Lower lobe of right lung (tissue), 2 donors: ENCODE data around the gene SLC3A2. TPM values are rescaled to one million over a fixed set of nuclear protein-coding genes. Genes with fewer than 3 reads are reported as not detected.
"Not testable (repeated sequence)": the region's sequence is repeated elsewhere in the genome, so short reads cannot be mapped to it uniquely, and the experiment has no call there.

Source experiments
- ATAC-seq, 2 donors: fragments of 200-7000 bp; cut with Tn5 transposase; one replicate each; pipeline ENCODE4 v1.9.1; 2020 to 2022; ENCODE audit warnings: mild to moderate bottlenecking in 2 of 2, moderate library complexity in 2 of 2
- DNase-seq: peaks from one replicate; pipeline ENCODE4 v3.0.0-alpha.2; 2020
- H3K27ac ChIP-seq: fragments of 200-600 bp; one replicate; pipeline ENCODE4 v1.8.0; 2022
- H3K27me3 ChIP-seq: fragments of 200-600 bp; one replicate; pipeline ENCODE4 v1.8.0; 2022; ENCODE audit warnings: low read depth
- H3K36me3 ChIP-seq: fragments of 200-600 bp; one replicate; pipeline ENCODE4 v1.8.0; 2022; ENCODE audit warnings: mild to moderate bottlenecking
- H3K4me1 ChIP-seq: fragments of 200-600 bp; one replicate; pipeline ENCODE4 v1.8.0; 2022
- H3K4me3 ChIP-seq: fragments of 200-600 bp; one replicate; pipeline ENCODE4 v1.8.0; 2022; ENCODE audit warnings: mild to moderate bottlenecking
- H3K9me3 ChIP-seq: fragments of 200-600 bp; one replicate; pipeline ENCODE4 v1.8.0; 2022
- CTCF ChIP-seq: fragments of 200-600 bp; IDR thresholded peaks from one replicate; pipeline ENCODE4 v1.8.0; 2022; ENCODE audit warnings: antibody characterized with exemption, mild to moderate bottlenecking
- intact Hi-C: fragments of 100-400 bp; cut with DNase I; formaldehyde crosslinking; loops from one replicate; pipeline ENCODE4 v1.11.0; 2022
- total RNA-seq: library from RNA; stranded (reverse); fragmentation: NEBNext Ultra II Directional; extraction: Animal tissue kit (Norgen Biotek cat#: 25700); gene quantifications from one replicate; pipeline ENCODE4 v1.2.1, GENCODE V29; 2021
- donor health status: DM: no; HTN: yes; CAD: no; lungs with severe emphysema.

Gene SLC3A2
- total RNA-seq, 1 donor from 2014 or later, result 214 TPM

DNA sequence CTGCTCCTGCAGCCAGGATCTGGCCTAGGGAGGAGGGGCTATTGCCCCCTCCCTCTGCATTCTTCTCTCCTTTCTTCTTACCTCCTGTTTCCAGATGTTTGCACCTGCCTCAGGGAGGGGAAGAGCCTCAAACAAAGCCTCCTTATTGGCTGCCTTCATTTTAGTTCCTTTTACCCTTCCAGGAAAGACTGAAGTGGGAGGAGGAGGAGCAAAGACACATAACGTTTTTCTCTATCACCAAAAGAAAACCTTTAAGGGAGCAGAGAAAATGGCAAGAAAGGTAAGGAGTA, 53.7 kb downstream of the SLC3A2 start:
- intact Hi-C loops, result no loop called here

GRCh38 chr11:62937528-62937927, 56.8 kb downstream of the SLC3A2 start:
- H3K9me3 ChIP-seq, H3K27me3 ChIP-seq, H3K27ac ChIP-seq, intact Hi-C loops, ATAC-seq, DNase-seq, H3K4me1 ChIP-seq, H3K4me3 ChIP-seq, H3K36me3 ChIP-seq: not testable (repeated sequence)

More for the DNA sequence above, 53.7 kb downstream of the SLC3A2 start:
- no peak overlapping the region for H3K27ac ChIP-seq
- no peak overlapping the region for H3K4me3 ChIP-seq
- H3K4me1 ChIP-seq, result no peaks in the 10 kb centered on the region
- no peaks in the 10 kb centered on the region for H3K27me3 ChIP-seq
- H3K36me3 ChIP-seq, result no peaks in the 10 kb centered on the region
- no peak for TF ChIP-seq CTCF
- DNase-seq, result no peak
- no peak for ATAC-seq
- no peaks in the 10 kb centered on the region for H3K9me3 ChIP-seq

Other genes starting within 250 kb of the SLC3A2 start
- 228 TPM for gene GANAB, start 234.3 kb upstream of the SLC3A2 start, total RNA-seq
- 18.6 TPM for gene INTS5, start 227.6 kb upstream of the SLC3A2 start, total RNA-seq
- gene C11orf98, start 215.7 kb upstream of the SLC3A2 start, total RNA-seq, result 37.1 TPM
- 12.1 TPM for gene CSKMT, start 215.6 kb upstream of the SLC3A2 start, total RNA-seq
- 6.1 TPM for gene UQCC3, start 209.2 kb upstream of the SLC3A2 start, total RNA-seq
- gene LBHD1, start 208.6 kb upstream of the SLC3A2 start, total RNA-seq, result 11.1 TPM
- 116 TPM for gene UBXN1, start 201.8 kb upstream of the SLC3A2 start, total RNA-seq
- 3.4 TPM for gene LRRN4CL, start 191.4 kb upstream of the SLC3A2 start, total RNA-seq
- 87.0 TPM for gene BSCL2, start 173.5 kb upstream of the SLC3A2 start, total RNA-seq
- gene GNG3, start 173.2 kb upstream of the SLC3A2 start, total RNA-seq, result not detected
- gene HNRNPUL2, start 153.4 kb upstream of the SLC3A2 start, total RNA-seq, result 46.1 TPM
- 24.3 TPM for gene TTC9C, start 152.4 kb upstream of the SLC3A2 start, total RNA-seq
- 11.6 TPM for gene ZBTB3, start 126.7 kb upstream of the SLC3A2 start, total RNA-seq
- 57.5 TPM for gene POLR2G, start 119.3 kb upstream of the SLC3A2 start, total RNA-seq
- gene TAF6L, start 109.5 kb upstream of the SLC3A2 start, total RNA-seq, result 23.6 TPM
- 54.6 TPM for gene TMEM179B, start 93.5 kb upstream of the SLC3A2 start, total RNA-seq
- gene TMEM223, start 88.9 kb upstream of the SLC3A2 start, total RNA-seq, result 17.2 TPM
- gene NXF1, start 75.5 kb upstream of the SLC3A2 start, total RNA-seq, result 93.2 TPM
- gene STX5, start 48.8 kb upstream of the SLC3A2 start, total RNA-seq, result 42.0 TPM
- gene TEX54, start 48.1 kb upstream of the SLC3A2 start, total RNA-seq, result not detected
- 35.3 TPM for gene WDR74, start 41.3 kb upstream of the SLC3A2 start, total RNA-seq
- gene CHRM1, start 40.5 kb downstream of the SLC3A2 start, total RNA-seq, result 6.8 TPM
- gene SLC22A6, start 104.1 kb downstream of the SLC3A2 start, total RNA-seq, result not detected
- gene SLC22A8, start 134.9 kb downstream of the SLC3A2 start, total RNA-seq, result not detected